ENCODE results near the gene ACSL1. TPM values are rescaled to one million over a fixed set of nuclear protein-coding genes. Genes with fewer than 3 reads are reported as not detected.

The ACSL1 gene
- polyA plus RNA-seq, 1 donor from 2014 or later: 30.7 TPM

- no peaks in the 10 kb centered on the region for H3K36me3 ChIP-seq (ENCODE audit: insufficient read depth, low read length)
- no peak overlapping the region for H3K27ac ChIP-seq (ENCODE audit: low read length)
- no peaks in the 10 kb centered on the region for H4K20me1 ChIP-seq (ENCODE audit: insufficient read depth)
- no peaks in the 10 kb centered on the region for H3K9me3 ChIP-seq (ENCODE audit: low read length)
- no peak overlapping the region for H3K4me3 ChIP-seq (ENCODE audit: low read length)
- TF ChIP-seq MXI1 (conservative IDR thresholded peaks at IDR 0.05; ENCODE audit: poor library complexity, severe bottlenecking): no peak
- no peak for TF ChIP-seq RAD21 (conservative IDR thresholded peaks at IDR 0.05)
- TF ChIP-seq TAF1 (IDR thresholded peaks at IDR 0.05; ENCODE audit: low read depth): no peak
- TF ChIP-seq POLR2AphosphoS5 (IDR thresholded peaks at IDR 0.05): no peak
- TF ChIP-seq EP300 (conservative IDR thresholded peaks at IDR 0.05; ENCODE audit: poor library complexity, severe bottlenecking): no peak
- no peak for TF ChIP-seq REST (IDR thresholded peaks at IDR 0.05; ENCODE audit: borderline replicate concordance)
- no peak for TF ChIP-seq SMC3 (conservative IDR thresholded peaks at IDR 0.05; ENCODE audit: poor library complexity)
- no peak for TF ChIP-seq CTCF (IDR thresholded peaks at IDR 0.05; ENCODE audit: poor library complexity, severe bottlenecking)
- TF ChIP-seq EZH2 (IDR thresholded peaks at IDR 0.05; ENCODE audit: borderline replicate concordance, insufficient read depth, low read length, poor library complexity, severe bottlenecking): no peak
- H3K9ac ChIP-seq (ENCODE audit: low read length): no peak overlapping the region
- no peaks in the 10 kb centered on the region for H3K27me3 ChIP-seq (ENCODE audit: insufficient read depth, low read depth, low read length)
- no peak overlapping the region for H3K4me2 ChIP-seq (ENCODE audit: low read length)
- no peaks in the 10 kb centered on the region for H3K9me2 ChIP-seq (ENCODE audit: insufficient read depth, low read length)
- no peak overlapping the region for H2AFZ ChIP-seq (ENCODE audit: low read depth, low read length)
- H3K79me2 ChIP-seq (replicated peaks; ENCODE audit: insufficient read depth, low read length): no peaks in the 10 kb centered on the region
- H3F3A ChIP-seq (ENCODE audit: insufficient read depth, low read length, poor library complexity, severe bottlenecking): no peaks in the 10 kb centered on the region
Observed at GRCh38 chr4:184848510-184848909, 22.7 kb upstream of the ACSL1 start.

GRCh38 chr4:184846531-184846930 lies 20.8 kb upstream of the ACSL1 start:
- H3K9me3 ChIP-seq (ENCODE audit: low read length): no peaks in the 10 kb centered on the region

More at GRCh38 chr4:184846531-184846930, 20.8 kb upstream of the ACSL1 start:
- H3K9me2 ChIP-seq (ENCODE audit: insufficient read depth, low read length): no peaks in the 10 kb centered on the region
- no peak for TF ChIP-seq SMC3 (conservative IDR thresholded peaks at IDR 0.05; ENCODE audit: poor library complexity)
- TF ChIP-seq MXI1 (conservative IDR thresholded peaks at IDR 0.05; ENCODE audit: poor library complexity, severe bottlenecking): no peak
- TF ChIP-seq EP300 (conservative IDR thresholded peaks at IDR 0.05; ENCODE audit: poor library complexity, severe bottlenecking): no peak
- TF ChIP-seq REST (IDR thresholded peaks at IDR 0.05; ENCODE audit: borderline replicate concordance): no peak
- H3K27ac ChIP-seq (ENCODE audit: low read length): no peak overlapping the region
- no peaks in the 10 kb centered on the region for H3K27me3 ChIP-seq (ENCODE audit: insufficient read depth, low read depth, low read length)
- H3K4me2 ChIP-seq (ENCODE audit: low read length): no peak overlapping the region
- no peaks in the 10 kb centered on the region for H4K20me1 ChIP-seq (ENCODE audit: insufficient read depth)
- H3K4me3 ChIP-seq (ENCODE audit: low read length): no peak overlapping the region
- no peak overlapping the region for H3K9ac ChIP-seq (ENCODE audit: low read length)
- no peak overlapping the region for H2AFZ ChIP-seq (ENCODE audit: low read depth, low read length)
- no peaks in the 10 kb centered on the region for H3F3A ChIP-seq (ENCODE audit: insufficient read depth, low read length, poor library complexity, severe bottlenecking)
- H3K79me2 ChIP-seq (replicated peaks; ENCODE audit: insufficient read depth, low read length): no peaks in the 10 kb centered on the region
- no peaks in the 10 kb centered on the region for H3K36me3 ChIP-seq (ENCODE audit: insufficient read depth, low read length)
